HG03575 (cell line): Measurements from ENCODE around the gene FGD2.

Source experiments
- ATAC-seq: cut with Tn5 transposase; IDR thresholded peaks from one replicate; pipeline ENCODE4 v1.9.1; 2021; ENCODE audit not compliant: unreplicated experiment, insufficient number of reproducible peaks, low FRiP score; ENCODE audit errors: extremely low read depth

FGD2 gene, protein sequence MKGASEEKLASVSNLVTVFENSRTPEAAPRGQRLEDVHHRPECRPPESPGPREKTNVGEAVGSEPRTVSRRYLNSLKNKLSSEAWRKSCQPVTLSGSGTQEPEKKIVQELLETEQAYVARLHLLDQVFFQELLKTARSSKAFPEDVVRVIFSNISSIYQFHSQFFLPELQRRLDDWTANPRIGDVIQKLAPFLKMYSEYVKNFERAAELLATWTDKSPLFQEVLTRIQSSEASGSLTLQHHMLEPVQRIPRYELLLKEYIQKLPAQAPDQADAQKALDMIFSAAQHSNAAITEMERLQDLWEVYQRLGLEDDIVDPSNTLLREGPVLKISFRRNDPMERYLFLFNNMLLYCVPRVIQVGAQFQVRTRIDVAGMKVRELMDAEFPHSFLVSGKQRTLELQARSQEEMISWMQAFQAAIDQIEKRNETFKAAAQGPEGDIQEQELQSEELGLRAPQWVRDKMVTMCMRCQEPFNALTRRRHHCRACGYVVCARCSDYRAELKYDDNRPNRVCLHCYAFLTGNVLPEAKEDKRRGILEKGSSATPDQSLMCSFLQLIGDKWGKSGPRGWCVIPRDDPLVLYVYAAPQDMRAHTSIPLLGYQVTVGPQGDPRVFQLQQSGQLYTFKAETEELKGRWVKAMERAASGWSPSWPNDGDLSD

DNA sequence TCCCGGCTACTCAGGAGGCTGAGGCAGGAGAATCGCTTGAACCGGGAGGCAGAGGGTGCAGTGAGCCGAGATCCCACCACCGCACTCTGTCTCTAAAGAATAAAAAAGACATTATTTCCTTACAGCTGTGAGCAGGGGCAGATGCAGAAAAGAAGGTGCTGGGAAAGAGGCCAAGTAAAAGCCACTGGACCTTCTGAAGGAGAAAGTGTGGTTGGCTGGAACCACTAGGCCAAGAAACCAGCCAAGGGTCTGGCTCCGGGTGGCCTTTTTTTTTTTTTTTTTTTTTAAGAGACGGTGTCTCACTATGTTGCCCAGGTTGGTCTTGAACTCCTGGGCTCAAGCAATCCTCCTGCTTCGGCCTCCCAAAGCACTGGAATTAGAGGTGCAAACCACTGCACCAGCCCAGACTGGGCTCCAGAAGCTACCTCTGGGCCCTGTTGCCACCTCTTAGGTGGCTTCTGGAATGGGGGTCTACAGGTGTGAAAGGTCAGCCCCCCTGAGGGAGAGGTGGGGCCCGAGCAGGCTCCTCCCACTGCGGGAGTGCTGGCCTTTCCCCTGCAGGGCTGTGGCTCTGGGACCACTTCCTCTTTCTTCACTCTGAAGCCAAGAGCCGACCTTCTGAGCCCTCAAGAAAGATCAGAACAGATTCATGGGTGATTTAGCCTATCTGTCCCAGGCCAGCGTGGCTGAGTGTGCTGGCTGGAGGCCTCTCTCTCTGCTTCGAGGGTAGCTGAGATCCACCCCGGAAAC, at the start of gene FGD2:
TSS of gene FGD2 (plus strand) at position 595 of the 750 bp plus-strand sequence. CDS start 163 bp downstream, outside the sequence.
- ATAC-seq, result no peak

DNA sequence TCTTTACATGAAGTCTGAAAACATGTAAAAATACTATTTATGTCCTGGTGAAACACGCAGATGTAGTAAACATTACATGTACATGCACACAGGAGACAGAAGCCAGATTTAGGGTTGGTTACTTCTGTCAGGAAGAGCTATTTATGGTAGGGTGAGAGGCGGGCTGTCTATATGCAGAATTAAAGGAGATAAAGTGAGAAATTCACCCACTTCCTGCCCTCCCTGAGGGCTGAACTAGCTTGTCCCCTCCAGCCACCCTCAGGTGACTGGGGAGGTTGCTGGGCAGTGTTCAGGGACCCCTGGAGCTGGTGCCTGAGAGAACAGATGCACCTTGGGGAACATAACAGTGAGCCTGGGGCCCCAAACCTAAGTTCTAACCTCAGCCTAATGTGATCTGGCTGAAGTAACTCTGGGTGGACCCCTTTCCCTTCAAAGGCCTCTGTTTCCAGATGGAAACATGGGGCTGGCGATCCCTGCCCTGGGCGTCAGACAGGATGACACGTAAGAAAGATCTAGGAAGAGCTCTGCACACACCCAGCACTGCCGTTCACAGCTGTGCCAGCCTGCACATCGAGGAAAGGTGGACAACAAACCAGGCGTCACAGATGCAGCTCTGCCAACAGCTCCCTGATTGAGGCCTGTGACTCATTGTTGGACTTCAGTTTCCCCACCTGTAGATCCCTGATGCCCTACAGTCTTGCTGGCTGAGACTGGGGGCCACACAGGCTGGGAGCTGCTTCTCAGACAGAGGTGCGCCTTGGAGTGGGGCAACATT, 49.6 kb upstream of the FGD2 start:
- ATAC-seq, result no peak

DNA sequence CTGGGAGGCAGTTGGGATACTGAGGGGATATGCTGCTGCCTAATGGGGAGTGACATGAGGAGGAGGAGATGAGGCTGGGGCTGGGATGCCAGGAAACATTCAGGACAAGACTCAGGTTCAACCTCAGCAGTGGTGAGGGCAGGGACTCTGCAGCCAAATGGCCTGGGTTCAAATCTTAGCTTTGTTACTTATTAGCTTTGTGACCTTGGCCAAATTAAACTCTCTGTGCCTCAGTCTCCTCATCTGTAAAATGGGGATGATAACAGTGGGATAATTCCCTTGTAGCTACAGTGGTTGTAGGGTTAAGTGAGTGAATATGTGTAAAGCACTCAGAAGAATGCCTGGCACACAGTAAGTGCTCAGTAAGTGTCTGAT, 49.0 kb upstream of the FGD2 start:
- no peak for ATAC-seq

DNA sequence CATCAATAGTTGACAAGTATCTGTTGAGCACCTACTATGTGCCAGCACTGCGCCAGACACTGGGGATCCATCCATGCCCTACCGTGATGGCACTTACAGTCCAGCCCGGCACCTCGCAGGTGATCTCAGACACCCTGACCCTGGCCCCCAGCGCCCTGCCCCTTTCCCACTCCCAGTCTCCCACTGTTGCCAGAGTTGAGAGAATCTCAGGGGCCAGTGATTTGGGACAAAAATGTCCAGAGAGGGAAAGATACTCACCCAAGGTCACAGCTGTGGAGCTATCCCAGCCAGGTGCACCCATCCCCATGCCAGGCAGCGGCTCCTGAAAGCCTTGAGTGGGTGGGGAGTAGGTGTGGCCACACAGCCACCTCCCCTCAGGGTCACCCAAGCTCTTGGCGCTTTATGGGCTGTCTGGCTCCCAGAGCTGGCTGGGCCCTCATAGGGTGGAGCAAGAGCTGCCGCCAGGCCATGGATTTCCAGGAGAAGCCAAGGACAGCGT, 47.6 kb upstream of the FGD2 start:
- no peak for ATAC-seq

DNA sequence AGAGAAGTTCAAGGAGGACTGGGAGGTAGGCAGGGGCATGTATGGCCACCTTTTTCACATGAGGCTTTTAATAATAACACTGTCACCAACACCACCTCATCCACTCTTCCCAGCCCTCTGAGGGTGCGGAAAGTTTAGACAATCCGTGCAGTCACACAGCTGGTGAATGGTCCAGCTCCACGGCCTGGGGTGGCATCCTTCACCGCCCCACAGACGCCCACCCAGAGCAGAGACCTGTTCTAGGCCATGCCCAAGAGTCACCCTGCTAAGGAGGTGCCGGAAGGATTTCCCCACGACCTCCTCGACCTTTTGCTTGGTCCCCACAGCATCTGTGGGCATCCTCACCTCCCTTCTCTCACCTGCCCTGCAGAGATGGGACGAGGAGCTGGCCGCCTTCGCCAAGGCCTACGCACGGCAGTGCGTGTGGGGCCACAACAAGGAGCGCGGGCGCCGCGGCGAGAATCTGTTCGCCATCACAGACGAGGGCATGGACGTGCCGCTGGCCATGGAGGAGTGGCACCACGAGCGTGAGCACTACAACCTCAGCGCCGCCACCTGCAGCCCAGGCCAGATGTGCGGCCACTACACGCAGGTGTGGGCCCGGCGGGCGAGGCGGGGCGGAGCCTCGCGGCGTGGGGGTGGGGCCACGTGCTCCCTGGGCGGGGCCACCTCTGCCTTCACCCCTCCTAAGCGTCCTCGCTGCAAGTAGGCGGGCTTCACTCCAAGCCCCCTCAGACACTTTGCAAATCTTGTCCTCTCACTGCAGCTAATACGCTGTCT, 46.5 kb upstream of the FGD2 start:
- ATAC-seq, result no peak

DNA sequence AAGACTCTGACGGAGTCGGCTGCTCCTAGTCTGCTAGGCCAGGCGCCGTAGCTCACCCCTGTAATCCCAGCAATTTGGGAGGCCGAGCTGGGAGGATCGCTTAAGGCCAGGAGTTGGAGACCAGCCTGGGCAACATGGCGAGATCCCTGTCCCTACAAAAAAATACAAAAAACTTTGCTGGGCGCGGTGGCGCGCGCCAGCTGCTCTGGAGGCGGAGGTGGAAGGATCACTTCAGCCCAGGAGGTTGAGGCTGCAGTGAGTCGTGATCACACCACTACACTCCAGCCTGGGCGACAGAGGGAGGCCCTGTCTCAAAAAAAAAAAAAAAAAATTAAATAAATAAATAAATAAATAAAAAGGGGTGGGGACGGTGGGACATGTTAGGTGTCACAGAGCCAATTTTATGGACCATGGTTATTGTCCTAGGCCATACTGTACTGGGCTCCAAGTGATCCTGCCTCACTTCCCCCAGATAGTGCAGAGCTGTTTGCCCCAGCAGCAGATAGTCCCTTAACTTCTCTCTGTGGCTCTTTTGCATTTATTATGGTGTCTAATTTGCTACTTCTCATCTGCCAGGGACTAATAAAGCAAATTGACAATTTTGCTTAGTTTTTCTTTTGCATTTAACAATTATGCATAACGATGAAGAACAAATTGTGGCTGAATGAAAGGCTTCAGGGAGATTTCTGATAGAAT, 45.8 kb upstream of the FGD2 start:
- ATAC-seq, result no peak

DNA sequence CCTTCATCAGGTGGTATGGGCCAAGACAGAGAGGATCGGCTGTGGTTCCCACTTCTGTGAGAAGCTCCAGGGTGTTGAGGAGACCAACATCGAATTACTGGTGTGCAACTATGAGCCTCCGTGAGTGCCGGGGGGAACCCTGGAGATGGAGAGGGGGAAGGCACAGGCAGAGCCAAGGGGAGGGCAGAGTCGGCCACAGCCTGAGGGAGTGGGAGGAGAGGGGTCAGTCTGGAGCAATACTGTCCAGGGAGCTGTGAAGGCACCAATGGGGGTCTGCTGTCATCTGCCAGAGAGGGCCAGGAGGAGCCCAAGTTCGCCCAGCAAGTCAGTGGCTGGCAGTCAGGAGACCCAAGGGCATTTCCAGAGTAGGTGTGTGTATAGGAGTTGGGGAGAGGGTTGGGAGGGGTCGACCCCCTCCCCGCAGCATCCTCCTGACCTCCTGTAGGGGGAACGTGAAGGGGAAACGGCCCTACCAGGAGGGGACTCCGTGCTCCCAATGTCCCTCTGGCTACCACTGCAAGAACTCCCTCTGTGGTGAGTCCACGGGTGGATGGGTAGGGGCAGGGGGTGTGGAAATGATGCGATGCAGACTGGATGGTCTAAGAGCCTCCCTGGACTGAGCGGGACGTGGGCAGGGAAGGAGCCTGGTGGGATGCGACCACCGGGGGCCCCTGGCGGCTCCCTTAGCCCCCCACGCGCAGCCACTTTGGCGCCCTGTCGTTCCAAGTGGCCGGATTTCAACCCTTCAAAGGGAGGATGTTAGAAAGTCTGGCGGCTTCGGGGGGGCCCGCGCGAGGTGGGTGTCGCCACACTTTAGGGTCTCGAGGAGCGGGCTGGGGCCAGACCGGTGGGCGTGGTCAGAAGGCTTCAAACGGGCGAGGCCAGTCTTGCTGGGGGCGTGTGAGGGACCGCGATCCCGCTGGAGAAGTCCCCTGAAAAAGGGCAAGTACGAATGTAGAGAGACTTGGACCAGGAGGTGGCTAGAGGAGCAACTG, 43.7 kb upstream of the FGD2 start:
- ATAC-seq, result no peak

DNA sequence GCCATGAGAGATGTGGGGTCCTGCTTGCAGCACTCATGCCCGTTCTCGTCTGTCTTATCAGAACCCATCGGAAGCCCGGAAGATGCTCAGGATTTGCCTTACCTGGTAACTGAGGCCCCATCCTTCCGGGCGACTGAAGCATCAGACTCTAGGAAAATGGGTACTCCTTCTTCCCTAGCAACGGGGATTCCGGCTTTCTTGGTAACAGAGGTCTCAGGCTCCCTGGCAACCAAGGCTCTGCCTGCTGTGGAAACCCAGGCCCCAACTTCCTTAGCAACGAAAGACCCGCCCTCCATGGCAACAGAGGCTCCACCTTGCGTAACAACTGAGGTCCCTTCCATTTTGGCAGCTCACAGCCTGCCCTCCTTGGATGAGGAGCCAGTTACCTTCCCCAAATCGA, 42.6 kb upstream of the FGD2 start:
- no peak for ATAC-seq

DNA sequence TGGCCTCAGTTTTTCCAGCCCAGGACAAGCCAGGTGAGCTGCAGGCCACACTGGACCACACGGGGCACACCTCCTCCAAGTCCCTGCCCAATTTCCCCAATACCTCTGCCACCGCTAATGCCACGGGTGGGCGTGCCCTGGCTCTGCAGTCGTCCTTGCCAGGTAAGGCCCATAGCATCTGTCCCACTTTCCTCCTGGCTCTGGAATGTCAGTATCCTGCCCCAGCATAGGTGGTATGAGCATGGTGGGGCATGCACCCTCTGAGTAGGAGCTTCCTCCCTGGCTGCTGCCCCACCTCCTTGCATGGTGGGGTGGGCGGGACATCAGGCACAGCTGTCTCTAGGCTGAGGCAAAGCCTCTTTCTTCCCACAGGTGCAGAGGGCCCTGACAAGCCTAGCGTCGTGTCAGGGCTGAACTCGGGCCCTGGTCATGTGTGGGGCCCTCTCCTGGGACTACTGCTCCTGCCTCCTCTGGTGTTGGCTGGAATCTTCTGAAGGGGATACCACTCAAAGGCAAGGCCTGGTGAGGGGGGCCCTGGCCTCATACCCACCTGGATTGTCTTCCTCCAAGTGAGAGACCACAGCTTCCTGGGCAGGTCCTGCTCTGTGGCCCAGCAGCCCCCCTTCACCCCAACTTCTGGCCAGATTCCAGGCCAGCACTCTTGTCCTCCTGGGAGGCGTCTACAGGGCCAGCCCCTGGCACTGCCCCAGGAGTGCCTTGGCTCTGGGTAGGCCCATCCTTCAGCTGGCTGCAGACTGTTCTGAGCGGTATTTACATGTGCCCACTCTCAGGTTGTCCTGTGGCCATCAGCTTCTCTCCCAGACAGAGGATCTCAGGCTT, 41.8 kb upstream of the FGD2 start:
- no peak for ATAC-seq

DNA sequence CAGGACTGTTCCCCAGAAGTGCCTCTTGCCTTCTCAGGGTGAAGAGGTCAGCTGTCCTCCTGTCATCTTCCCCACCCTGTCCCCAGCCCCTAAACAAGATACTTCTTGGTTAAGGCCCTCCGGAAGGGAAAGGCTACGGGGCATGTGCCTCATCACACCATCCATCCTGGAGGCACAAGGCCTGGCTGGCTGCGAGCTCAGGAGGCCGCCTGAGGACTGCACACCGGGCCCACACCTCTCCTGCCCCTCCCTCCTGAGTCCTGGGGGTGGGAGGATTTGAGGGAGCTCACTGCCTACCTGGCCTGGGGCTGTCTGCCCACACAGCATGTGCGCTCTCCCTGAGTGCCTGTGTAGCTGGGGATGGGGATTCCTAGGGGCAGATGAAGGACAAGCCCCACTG, 41.1 kb upstream of the FGD2 start:
- ATAC-seq, result no peak

DNA sequence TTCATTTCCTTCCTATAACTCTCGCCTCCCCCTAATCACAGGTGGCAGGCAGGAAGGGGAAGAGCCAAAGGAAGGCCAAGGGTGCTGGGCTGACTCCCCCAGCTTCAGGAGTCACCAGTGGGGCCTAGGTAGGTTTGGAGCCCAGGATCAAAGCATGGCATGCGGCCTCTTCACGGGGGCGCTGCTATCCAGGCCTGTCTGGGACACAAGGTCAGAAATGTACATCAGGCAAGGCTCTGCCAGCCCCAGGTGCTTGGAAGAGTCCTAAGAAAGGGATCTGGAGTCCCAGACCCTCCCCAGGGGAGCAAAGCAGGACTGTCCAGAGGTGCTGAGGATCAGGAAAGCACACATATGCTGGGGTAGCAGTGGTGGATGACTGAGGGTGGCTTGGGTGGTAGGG, 40.5 kb upstream of the FGD2 start:
- ATAC-seq, result no peak

DNA sequence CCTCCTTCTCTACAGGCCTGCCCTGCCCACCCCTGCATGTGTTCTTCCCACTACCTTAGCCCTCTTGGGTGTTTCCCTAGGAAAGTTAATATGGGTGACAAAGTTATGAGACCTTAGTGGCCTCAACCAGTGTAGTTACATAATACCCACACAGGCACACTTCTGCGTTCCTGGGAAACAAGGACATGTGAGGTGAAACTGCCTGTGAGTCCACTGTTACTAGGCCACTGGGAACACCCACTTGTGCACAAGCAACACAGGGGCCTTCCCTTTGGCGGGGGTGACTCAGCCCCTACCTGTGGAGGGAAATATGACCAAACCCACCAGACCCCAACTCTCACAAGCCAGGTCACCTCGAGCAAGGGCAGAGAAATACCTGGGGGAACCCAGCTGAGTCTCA, 38.2 kb upstream of the FGD2 start:
- no peak for ATAC-seq

DNA sequence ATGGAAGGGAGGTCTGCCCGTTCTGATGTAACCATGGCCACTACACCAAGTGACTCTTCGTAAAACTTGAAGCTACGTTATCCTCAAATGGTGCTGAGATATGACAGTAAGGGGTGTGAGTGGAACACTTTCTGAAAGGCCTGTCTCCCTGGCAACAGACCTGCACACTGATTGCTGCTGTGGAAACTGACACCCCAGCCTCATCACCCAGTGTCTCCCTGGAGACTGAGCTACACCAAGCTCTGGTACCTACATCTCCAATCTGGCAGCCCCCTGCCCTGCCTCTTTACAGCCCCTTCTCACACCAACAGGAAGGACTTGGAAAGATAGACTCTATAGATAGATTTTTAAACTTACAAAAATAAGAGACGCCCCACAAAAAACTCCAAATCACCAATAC, 37.7 kb upstream of the FGD2 start:
- ATAC-seq, result no peak

DNA sequence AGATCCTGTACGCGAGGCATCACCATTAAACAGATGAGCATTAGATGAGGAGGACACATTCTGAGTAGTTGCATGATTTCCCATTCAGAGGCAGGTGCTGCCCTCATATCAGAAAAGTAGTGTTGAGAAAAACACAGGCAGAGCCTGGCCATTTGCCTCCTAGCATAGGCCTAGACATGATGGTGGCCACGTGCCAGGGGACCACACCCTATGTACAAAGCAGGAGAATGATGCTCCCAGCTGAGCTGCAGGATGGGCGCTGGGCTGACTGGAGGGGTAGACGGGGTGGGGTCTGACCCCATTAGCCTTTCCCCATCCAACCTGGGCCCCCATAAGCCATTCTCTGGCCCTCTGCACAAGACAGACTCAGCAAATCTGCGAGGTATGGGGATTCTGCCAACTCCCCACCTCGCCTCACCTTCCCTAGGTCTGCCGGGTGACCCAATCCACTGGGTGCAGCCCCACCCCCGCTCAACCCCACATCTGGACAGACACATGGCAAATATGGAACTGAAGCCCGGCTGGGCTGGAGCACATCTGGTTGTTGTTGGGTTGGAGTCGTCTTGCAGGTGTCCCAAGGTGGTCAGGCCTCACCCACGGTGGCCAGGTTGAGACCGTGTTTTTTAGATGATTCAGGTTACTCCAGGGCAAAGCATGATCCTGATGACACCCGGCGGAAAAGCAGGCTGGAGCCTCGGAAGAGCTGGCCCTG, 37.0 kb upstream of the FGD2 start:
- ATAC-seq, result no peak

DNA sequence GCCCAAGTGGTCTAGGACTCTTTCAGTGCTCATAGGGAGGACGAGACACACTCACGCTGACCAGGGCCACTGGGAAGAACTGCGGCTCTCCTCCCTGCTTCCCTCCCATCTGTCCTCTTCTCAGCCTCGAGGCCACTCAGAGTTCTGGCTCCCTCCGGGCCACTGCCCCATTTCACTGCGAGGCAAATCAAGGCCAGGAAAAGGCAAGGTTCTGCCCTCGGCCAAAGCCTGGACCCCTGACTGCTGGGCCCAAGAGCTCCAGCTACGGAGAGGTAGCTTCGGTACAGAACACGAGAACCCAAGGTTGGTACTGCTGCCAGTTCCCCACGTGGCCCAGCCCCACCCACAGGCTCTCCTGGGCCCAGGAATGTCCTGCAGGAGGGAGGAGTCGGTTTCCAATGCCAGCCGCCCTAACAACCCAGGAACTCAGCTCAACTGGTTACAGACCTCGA, 36.2 kb upstream of the FGD2 start:
- no peak for ATAC-seq
